Measurements from ENCODE around the gene EIF4G1. TPM values are rescaled to one million over a fixed set of nuclear protein-coding genes. Genes with fewer than 3 reads are reported as not detected.

Gene EIF4G1
- total RNA-seq, 1 experiment from 2014 or later = 496 TPM

GRCh38 chr3:184381261-184382224, 67.1 kb downstream of the EIF4G1 start:
- DNase-seq (ENCODE audit: low read depth, low spot score) (no peak), ATAC-seq (no peak)
- H3K4me2 ChIP-seq (ENCODE audit: low read length) = peak overlapping the region; percentile 87; the same call in 1 of the 2 replicates
- no peak overlapping the region for H2AFZ ChIP-seq (ENCODE audit: low read depth, low read length, poor library complexity, severe bottlenecking)
- intact Hi-C loops (cut with micrococcal nuclease) = no loop called here
- no peak overlapping the region for H3K27ac ChIP-seq (ENCODE audit: low read depth, low read length)
- no TSS peak for BruUV-seq (replicated peaks)
- H3K9me3 ChIP-seq (ENCODE audit: control insufficient read depth in 1 of 2, insufficient read depth in 1 of 2, low read depth in 1 of 2, low read length in 2 of 2) = no peaks in the 10 kb centered on the region
- peaks cover 4 to 20% of the 10 kb centered on the region in 2 experiments; a peak in 2 of 4 replicates for H3K4me1 ChIP-seq (ENCODE audit: control insufficient read depth in 1 of 2, insufficient read depth in 2 of 2, low read length in 2 of 2)
- no peaks in the 10 kb centered on the region for H3K27me3 ChIP-seq (ENCODE audit: insufficient read depth, low read length)
- no peaks in the 10 kb centered on the region for H3K36me3 ChIP-seq (ENCODE audit: control insufficient read depth in 1 of 2, insufficient read depth in 2 of 2, low read length in 2 of 2)
- no peak overlapping the region for H3K9ac ChIP-seq (ENCODE audit: low read length)
- H4K20me1 ChIP-seq (ENCODE audit: insufficient read depth) = no peaks in the 10 kb centered on the region
- CTCF ChIA-PET = no interaction called here
- RAD21 ChIA-PET (ENCODE audit: low non-redundant PET in 1 of 2, low total read pairs in 2 of 2, uncharacterized antibody in 2 of 2, unreplicated experiment in 2 of 2) = no interaction called here
- TF ChIP-seq CEBPB (IDR thresholded peaks at IDR 0.05; ENCODE audit: low read depth) (no peak), YY1 (IDR thresholded peaks at IDR 0.05; ENCODE audit: extremely low read depth, insufficient replicate concordance, low read depth, low read length) (no peak), EZH2phosphoT487 (IDR thresholded peaks at IDR 0.05; ENCODE audit: borderline replicate concordance) (no peak), EZH2 (IDR thresholded peaks at IDR 0.05) (no peak)
- H3K9me2 ChIP-seq (ENCODE audit: insufficient read depth) = no peaks in the 10 kb centered on the region
- H3K4me3 ChIP-seq (replicated peaks in 1 of 2; ENCODE audit: low read depth in 1 of 2, low read length in 2 of 2) = no peak overlapping the region
- POLR2A ChIA-PET = no interaction called here
- no peaks in the 10 kb centered on the region for H3K79me2 ChIP-seq (ENCODE audit: insufficient read depth, low read length)

- Histone ChIP-seq H3K9ac (ENCODE audit: low read length) (no peak overlapping the region), H3K79me2 (ENCODE audit: insufficient read depth, low read length) (no peaks in the 10 kb centered on the region), H3K4me2 (ENCODE audit: low read length) (no peak overlapping the region), H3K4me1 (ENCODE audit: control insufficient read depth in 1 of 2, insufficient read depth in 2 of 2, low read length in 2 of 2) (peaks cover 4 to 20% of the 10 kb centered on the region in 2 experiments; a peak in 2 of 4 replicates), H3K27me3 (ENCODE audit: insufficient read depth, low read length) (no peaks in the 10 kb centered on the region), H2AFZ (ENCODE audit: low read depth, low read length, poor library complexity, severe bottlenecking) (no peak overlapping the region), H4K20me1 (ENCODE audit: insufficient read depth) (no peaks in the 10 kb centered on the region), H3K27ac (ENCODE audit: low read depth, low read length) (no peak overlapping the region), H3K36me3 (ENCODE audit: control insufficient read depth in 1 of 2, insufficient read depth in 2 of 2, low read length in 2 of 2) (no peaks in the 10 kb centered on the region), H3K9me2 (ENCODE audit: insufficient read depth) (no peaks in the 10 kb centered on the region), H3K4me3 (replicated peaks in 1 of 2; ENCODE audit: low read depth in 1 of 2, low read length in 2 of 2) (no peak overlapping the region), H3K9me3 (ENCODE audit: control insufficient read depth in 1 of 2, insufficient read depth in 1 of 2, low read depth in 1 of 2, low read length in 2 of 2) (no peaks in the 10 kb centered on the region)
- ChIA-PET CTCF (no interaction called here), POLR2A (no interaction called here), RAD21 (ENCODE audit: low non-redundant PET in 1 of 2, low total read pairs in 2 of 2, uncharacterized antibody in 2 of 2, unreplicated experiment in 2 of 2) (no interaction called here)
- DNase-seq (ENCODE audit: low read depth, low spot score) (no peak), ATAC-seq (no peak)
- intact Hi-C loops (cut with micrococcal nuclease) = no loop called here
- no TSS peak for BruUV-seq (replicated peaks)
- TF ChIP-seq ZBTB33 (IDR thresholded peaks at IDR 0.05; ENCODE audit: extremely low read depth, insufficient replicate concordance, low read length) (no peak), EZH2phosphoT487 (IDR thresholded peaks at IDR 0.05; ENCODE audit: borderline replicate concordance) (no peak), JUND (IDR thresholded peaks at IDR 0.05) (no peak), POLR2AphosphoS5 (IDR thresholded peaks at IDR 0.05; ENCODE audit: low read depth, low read length) (no peak), EGR1 (IDR thresholded peaks at IDR 0.05; ENCODE audit: low read depth) (no peak), SP1 (IDR thresholded peaks at IDR 0.05; ENCODE audit: low read depth) (no peak), SRF (IDR thresholded peaks at IDR 0.05; ENCODE audit: low read depth) (no peak), FOSL1 (IDR thresholded peaks at IDR 0.05; ENCODE audit: low read depth) (no peak), TCF7L2 (IDR thresholded peaks at IDR 0.05; ENCODE audit: borderline replicate concordance, extremely low read depth, insufficient read depth, insufficient read length) (no peak), ZNF274 (IDR thresholded peaks at IDR 0.05; ENCODE audit: low read depth, low read length) (no peak)
- TF ChIP-seq, protein P1, sequence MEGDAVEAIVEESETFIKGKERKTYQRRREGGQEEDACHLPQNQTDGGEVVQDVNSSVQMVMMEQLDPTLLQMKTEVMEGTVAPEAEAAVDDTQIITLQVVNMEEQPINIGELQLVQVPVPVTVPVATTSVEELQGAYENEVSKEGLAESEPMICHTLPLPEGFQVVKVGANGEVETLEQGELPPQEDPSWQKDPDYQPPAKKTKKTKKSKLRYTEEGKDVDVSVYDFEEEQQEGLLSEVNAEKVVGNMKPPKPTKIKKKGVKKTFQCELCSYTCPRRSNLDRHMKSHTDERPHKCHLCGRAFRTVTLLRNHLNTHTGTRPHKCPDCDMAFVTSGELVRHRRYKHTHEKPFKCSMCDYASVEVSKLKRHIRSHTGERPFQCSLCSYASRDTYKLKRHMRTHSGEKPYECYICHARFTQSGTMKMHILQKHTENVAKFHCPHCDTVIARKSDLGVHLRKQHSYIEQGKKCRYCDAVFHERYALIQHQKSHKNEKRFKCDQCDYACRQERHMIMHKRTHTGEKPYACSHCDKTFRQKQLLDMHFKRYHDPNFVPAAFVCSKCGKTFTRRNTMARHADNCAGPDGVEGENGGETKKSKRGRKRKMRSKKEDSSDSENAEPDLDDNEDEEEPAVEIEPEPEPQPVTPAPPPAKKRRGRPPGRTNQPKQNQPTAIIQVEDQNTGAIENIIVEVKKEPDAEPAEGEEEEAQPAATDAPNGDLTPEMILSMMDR (IDR thresholded peaks at IDR 0.05 in 2 of 3, conservative IDR thresholded peaks at IDR 0.05 in 1 of 3; ENCODE audit: borderline replicate concordance in 1 of 3, insufficient read depth in 1 of 3, low read depth in 2 of 3, low read length in 2 of 3) = no peak
These were observed 68.1 kb downstream of the EIF4G1 start for GRCh38 chr3:184382326-184383032.

All from HCT116 (cell line).